NCI-H1105 (cell line): ENCODE results near the gene IL20RB.

Experiments used
- DNase-seq: peaks from one replicate; lab custom pipeline; 2025; lab: John Stamatoyannopoulos, UW

The IL20RB gene

DNA sequence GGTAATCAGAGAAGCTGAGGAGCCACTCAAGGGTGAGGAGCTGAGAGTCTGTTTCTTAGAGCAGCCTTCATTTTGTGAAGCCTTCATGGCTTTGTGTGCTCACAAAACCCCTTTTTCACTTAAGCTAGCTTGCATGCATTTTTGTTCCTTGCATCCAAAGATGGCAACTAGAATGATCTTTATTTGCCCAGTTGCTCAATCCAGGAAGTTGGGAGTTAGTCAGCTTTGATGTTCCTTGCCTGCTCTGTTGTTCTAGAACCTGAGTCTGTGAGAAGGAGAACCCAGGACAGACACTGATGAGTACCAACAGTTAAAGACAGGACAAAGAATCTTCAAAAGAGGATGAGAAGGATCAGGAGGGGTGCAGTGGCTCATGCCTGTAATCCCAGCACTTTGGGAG is 81.8 kb downstream of the IL20RB start:
- DNase-seq = no peak

DNA sequence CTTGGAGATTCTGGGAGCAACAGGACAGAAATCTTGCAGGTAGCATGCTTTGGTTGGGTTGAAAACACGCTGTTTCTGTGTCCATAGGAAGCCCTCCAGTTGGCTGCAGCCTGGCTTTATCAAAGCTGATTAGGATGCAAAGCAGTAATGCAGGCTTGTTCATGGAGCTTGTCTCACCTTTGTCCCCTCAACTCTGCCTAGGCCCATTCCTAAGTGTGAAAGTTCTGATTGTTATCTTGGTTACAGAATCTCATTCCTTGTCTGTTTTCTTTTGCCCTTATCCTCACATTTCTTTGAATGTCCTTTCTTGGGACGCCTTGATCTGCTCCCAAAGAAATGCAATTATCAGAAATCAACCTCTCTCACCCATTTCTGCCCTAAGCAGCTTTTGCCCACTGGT is 83.5 kb downstream of the IL20RB start:
- DNase-seq = no peak

DNA sequence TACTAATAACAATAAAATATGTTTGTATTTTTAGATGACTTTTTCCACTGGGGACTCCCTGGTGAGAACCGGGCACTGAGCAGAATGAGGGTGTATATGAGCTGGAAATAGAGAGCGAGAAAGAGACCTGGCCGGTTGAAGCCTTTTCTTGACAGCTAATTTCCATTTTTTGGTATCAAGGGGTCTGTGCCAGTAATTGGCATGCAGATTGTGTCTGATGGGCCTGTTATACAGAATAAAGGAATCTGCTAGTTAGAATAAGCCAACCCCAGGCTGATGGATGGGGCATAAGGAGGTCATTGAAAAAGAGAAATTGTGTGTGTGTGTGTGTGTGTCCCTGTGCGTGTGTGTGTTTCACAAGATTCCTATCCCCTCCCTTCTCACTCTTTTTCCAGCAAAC is 83.9 kb downstream of the IL20RB start:
- DNase-seq = no peak

DNA sequence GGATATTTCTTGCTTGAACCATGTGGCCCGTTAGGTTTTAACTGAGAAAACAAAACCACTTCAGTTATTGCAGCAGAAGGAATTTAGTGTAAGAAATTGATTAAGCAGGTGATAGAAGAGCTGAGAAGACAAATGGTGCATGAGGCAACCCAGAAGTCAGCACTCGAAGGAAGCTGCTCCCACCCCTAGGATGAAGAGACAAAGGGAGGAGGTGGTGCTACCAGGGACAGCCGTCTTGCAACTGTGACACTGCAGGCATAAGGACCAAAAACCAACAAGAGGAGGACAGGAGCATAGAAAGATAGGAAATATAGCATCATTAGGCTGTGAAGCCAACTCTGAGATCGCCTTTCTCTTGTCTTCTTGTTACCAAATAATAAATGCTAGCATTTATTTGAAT is 89.0 kb downstream of the IL20RB start:
- DNase-seq = no peak

DNA sequence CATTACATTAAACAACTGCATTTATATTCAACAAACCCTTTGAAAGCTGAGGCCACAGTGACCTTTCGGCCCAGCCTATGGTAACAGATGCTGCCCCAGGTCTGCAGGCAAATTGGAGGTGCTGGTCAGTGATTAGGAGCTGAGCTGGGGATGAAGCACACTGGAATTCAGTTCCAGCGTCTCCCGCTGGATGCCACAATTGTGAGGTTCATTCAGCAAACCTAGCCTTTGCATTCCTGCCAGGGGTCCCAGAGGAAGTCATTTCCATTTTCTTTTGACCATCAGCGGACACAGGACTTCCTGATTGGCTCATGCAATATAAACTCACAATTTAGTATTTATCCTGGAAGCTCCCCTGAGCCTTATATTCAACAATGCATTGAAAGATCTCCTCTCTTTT is 89.5 kb downstream of the IL20RB start:
- DNase-seq = no peak

DNA sequence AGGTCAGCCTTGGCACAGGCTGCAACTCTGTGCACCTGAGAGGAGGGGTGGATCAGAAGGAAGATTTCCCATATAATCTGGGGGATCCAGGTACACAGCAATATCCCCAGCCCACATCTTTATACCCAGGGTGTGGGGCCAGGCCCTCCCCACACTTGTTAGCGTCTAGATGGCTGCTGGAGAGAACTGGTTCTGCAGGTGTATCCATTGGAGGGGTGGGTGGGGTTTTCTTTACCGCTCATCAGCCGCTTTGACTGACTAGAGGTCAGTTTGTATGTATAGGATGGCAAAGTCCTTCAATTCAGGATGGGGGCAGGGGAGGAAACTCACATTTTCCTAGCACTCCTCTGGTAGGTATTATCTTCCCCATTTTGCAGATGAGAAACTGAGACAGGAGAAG is 92.5 kb downstream of the IL20RB start:
- no peak for DNase-seq

DNA sequence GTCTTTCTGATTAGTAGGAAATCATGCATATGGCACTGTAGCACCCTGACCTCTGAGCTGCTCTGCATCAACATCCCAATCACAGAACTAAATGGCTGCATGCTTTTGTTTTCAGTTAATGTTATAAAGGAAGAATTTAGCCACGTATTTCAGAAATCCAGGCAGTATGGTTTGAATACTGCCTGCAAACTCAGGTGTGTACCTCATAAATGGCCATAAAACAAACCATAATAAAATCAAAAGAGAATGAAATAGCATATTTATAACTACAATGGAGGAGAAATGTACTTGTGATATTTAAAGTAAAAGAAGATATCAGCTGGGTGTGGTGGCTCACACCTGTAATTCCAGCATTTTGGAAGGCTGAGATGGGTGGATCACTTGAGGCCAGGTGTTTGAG is 94.5 kb downstream of the IL20RB start:
- no peak for DNase-seq
